ENCODE measurements around the gene FBXO8. TPM values are rescaled to one million over a fixed set of nuclear protein-coding genes. Genes with fewer than 3 reads are reported as not detected.

Gene FBXO8
- total RNA-seq, 4 donors from 2014 or later = 38.4 to 47.0 (median 42.5) TPM

DNA sequence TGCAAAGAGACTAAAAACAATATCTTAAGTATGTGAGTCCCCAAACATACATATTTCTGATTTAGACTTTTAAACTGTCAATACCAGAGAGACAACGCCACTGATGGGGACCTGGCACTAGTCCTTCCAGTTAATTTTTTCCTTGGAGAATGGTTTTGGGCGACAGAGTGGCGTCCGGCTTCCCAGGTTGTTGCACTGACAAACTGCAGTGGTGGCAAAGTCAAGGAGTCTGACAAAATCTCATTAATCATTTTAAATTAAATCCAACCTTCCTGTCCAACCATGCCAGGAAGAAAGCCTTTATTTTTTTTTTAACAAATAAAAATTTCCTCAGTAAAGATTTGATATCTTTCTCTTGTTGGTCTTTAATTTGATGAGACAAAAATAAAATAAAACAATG lies 52.8 kb downstream of the FBXO8 start:
- intact Hi-C loops (cut with DNase I) = no loop called here
- Histone ChIP-seq H3K36me3 (no peaks in the 10 kb centered on the region), H3K4me3 (replicated peaks in 1 of 3) (no peak overlapping the region), H3K27me3 (no peaks in the 10 kb centered on the region), H3K9me3 (no peaks in the 10 kb centered on the region), H3K27ac (no peak overlapping the region), H3K4me1 (no peaks in the 10 kb centered on the region)
- 87 to 90% methylated on average over 4 of the region's 4 CpGs for WGBS, 2 donors
- DNase-seq = no peak
- TF ChIP-seq, protein P1, sequence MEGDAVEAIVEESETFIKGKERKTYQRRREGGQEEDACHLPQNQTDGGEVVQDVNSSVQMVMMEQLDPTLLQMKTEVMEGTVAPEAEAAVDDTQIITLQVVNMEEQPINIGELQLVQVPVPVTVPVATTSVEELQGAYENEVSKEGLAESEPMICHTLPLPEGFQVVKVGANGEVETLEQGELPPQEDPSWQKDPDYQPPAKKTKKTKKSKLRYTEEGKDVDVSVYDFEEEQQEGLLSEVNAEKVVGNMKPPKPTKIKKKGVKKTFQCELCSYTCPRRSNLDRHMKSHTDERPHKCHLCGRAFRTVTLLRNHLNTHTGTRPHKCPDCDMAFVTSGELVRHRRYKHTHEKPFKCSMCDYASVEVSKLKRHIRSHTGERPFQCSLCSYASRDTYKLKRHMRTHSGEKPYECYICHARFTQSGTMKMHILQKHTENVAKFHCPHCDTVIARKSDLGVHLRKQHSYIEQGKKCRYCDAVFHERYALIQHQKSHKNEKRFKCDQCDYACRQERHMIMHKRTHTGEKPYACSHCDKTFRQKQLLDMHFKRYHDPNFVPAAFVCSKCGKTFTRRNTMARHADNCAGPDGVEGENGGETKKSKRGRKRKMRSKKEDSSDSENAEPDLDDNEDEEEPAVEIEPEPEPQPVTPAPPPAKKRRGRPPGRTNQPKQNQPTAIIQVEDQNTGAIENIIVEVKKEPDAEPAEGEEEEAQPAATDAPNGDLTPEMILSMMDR (IDR thresholded peaks at IDR 0.05) = no peak
- TF ChIP-seq POLR2A (IDR thresholded peaks at IDR 0.05) = no peak

DNA sequence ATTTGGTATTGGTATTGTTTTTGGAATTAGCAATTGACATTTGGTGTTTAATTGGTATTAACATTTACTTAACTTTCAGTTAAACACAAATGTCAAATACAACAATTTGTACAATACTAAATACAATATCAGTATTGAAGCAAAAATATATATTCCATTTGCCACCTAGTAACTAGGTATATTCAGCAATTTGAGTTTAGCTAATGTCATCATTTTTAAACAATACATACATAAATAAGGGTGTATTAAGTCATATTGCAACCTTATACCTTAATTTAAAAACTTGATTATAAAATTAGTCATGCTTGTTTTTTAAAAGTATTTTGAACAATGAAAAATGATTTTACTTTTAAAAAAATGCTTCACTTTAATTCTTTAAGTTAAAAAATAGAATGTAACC lies 53.3 kb downstream of the FBXO8 start:
- intact Hi-C loops (cut with DNase I) = no loop called here
- Histone ChIP-seq H3K4me1 (no peaks in the 10 kb centered on the region), H3K36me3 (no peaks in the 10 kb centered on the region), H3K27me3 (no peaks in the 10 kb centered on the region), H3K9me3 (no peaks in the 10 kb centered on the region), H3K4me3 (replicated peaks in 1 of 3) (no peak overlapping the region), H3K27ac (no peak overlapping the region)
- DNase-seq = no peak
- TF ChIP-seq, protein P1 (IDR thresholded peaks at IDR 0.05) = no peak
- no peak for TF ChIP-seq POLR2A (IDR thresholded peaks at IDR 0.05)

DNA sequence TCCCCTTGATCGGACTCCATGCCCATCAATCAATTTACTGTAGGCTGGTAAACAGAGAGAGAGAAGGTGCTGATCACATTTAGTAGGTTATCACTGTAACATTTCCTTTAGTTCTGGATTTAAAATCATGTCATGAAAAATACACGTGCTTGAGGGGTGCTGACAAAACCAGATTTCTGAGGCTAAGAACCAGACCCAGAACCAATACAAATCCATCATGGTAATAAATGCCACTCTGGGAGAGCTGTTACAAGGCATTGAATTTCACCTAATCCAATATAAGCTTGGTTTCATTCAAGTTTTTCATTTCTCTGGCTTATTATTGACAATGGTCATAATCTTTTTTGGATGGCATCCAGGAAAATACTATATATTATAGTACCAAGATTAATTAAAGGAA lies 54.5 kb downstream of the FBXO8 start:
- Histone ChIP-seq H3K27ac (no peak overlapping the region), H3K27me3 (no peaks in the 10 kb centered on the region), H3K36me3 (no peaks in the 10 kb centered on the region), H3K4me1 (no peaks in the 10 kb centered on the region), H3K4me3 (replicated peaks in 1 of 3) (no peak overlapping the region), H3K9me3 (no peaks in the 10 kb centered on the region)
- intact Hi-C loops (cut with DNase I) = no loop called here
- WGBS, 2 donors = 66 to 79% methylated on average over 2 of the region's 2 CpGs
- no peak for DNase-seq
- TF ChIP-seq, protein P1 (IDR thresholded peaks at IDR 0.05) = no peak
- TF ChIP-seq POLR2A (IDR thresholded peaks at IDR 0.05) = no peak

DNA sequence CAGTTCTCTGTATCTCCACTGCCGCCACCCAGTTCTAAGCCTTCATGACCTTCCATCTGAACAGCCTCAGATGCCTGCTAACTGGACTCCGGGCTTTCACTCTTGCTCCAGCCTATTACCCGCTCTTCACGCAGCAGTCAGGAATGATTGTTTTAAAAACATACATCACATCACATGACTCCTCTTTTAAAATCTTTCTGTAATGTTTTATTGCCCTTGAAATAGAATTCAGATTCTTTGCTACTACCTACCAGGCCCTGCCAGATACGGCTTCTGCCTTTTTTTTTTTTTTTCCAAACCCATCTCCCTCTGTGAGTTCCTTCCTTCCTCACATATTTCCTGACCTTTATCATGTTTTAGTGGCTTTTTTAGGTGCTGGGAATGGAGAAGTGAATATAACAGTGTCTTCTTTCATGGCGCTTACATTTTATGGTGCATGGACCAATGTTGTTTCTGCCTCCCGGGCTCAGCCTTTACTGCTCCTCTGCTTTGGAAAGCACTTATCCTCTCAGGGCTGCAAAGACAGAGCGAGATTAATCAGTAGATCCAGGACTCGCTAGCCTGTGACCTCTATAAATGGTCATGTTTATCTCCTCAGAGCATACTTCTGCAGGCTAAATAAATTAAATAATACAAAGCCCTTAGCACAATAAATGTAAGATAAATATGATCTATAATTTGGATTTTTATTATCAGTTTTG lies 58.0 kb downstream of the FBXO8 start:
- no peak for DNase-seq
- WGBS, 2 donors = 53 to 56% methylated on average over 9 of the region's 9 CpGs
- no peaks in the 10 kb centered on the region for H3K4me1 ChIP-seq
- H3K27me3 ChIP-seq = no peaks in the 10 kb centered on the region
- H3K27ac ChIP-seq = no peak overlapping the region
- no peaks in the 10 kb centered on the region for H3K36me3 ChIP-seq
- no peak for TF ChIP-seq POLR2A (IDR thresholded peaks at IDR 0.05)
- TF ChIP-seq, protein P1 (IDR thresholded peaks at IDR 0.05) = no peak
- no peak overlapping the region for H3K4me3 ChIP-seq (replicated peaks in 1 of 3)
- no peaks in the 10 kb centered on the region for H3K9me3 ChIP-seq
- intact Hi-C loops (cut with DNase I) = no loop called here

- Histone ChIP-seq H3K9me3 (no peaks in the 10 kb centered on the region), H3K4me3 (replicated peaks in 1 of 3) (no peak overlapping the region), H3K36me3 (no peaks in the 10 kb centered on the region), H3K27ac (no peak overlapping the region), H3K27me3 (no peaks in the 10 kb centered on the region), H3K4me1 (no peaks in the 10 kb centered on the region)
- TF ChIP-seq, protein P1 (IDR thresholded peaks at IDR 0.05) = no peak
- no peak for TF ChIP-seq POLR2A (IDR thresholded peaks at IDR 0.05)
- 78 to 88% methylated on average over 1 of the region's 1 CpG for WGBS, 2 donors
- intact Hi-C loops (cut with DNase I) = no loop called here
- DNase-seq = no peak
Measured at GRCh38 chr4:174224550-174224949, 58.9 kb downstream of the FBXO8 start.
